ENCODE results near the gene FHOD3. TPM values are rescaled to one million over a fixed set of nuclear protein-coding genes. Genes with fewer than 3 reads are reported as not detected.

FHOD3 gene
- total and polyA plus RNA-seq, 9 of the 15 experiments (the other 6 are each of a cell fraction or from before 2014, with no cell fraction given), result 0.11 TPM; not detected in 8

GRCh38 chr18:36382854-36383253, 85.3 kb downstream of the FHOD3 start:
- H2AFZ ChIP-seq (ENCODE audit: low read depth, low read length), result no peak overlapping the region
- no peaks in the 10 kb centered on the region for H4K20me1 ChIP-seq (replicated peaks; ENCODE audit: control insufficient read depth, insufficient read depth, low read length)
- H3K27me3 ChIP-seq (ENCODE audit: control insufficient read depth in 2 of 2, insufficient read depth in 2 of 2, low read length in 2 of 2), result peaks cover 0 to 17% of the 10 kb centered on the region in 2 experiments; a peak in 2 of 5 replicates
- H3K9me3 ChIP-seq (replicated peaks; ENCODE audit: control insufficient read depth, insufficient read depth, low read depth, low read length), result no peaks in the 10 kb centered on the region
- H3K36me3 ChIP-seq (ENCODE audit: control insufficient read depth, insufficient read depth, low read length), result no peaks in the 10 kb centered on the region
- H3K27ac ChIP-seq (ENCODE audit: extremely low read depth, low read depth, low read length), result no peak overlapping the region
- H3K4me1 ChIP-seq (replicated peaks in 1 of 2; ENCODE audit: control insufficient read depth in 2 of 2, insufficient read depth in 2 of 2, low read length in 2 of 2), result no peaks in the 10 kb centered on the region
- H3K9me1 ChIP-seq (ENCODE audit: control insufficient read depth, insufficient read depth, low read length), result no peaks in the 10 kb centered on the region
- no peak for FAIRE-seq
- no peak for DNase-seq (ENCODE audit: extremely low read depth in 1 of 4, low spot score in 3 of 4)
- no peak overlapping the region for H3K9ac ChIP-seq (ENCODE audit: insufficient read depth in 1 of 2, low read depth in 2 of 2, low read length in 2 of 2)
- BruUV-seq (replicated peaks), result no TSS peak
- intact Hi-C loops (cut with micrococcal nuclease) (no loop called here), in situ Hi-C loops (cut with MboI) (no loop called here)
- ChIA-PET POLR2A (no interaction called here), CTCF (ENCODE audit: low intra/inter-chr PET ratio) (no interaction called here)
- TF ChIP-seq, protein P1, sequence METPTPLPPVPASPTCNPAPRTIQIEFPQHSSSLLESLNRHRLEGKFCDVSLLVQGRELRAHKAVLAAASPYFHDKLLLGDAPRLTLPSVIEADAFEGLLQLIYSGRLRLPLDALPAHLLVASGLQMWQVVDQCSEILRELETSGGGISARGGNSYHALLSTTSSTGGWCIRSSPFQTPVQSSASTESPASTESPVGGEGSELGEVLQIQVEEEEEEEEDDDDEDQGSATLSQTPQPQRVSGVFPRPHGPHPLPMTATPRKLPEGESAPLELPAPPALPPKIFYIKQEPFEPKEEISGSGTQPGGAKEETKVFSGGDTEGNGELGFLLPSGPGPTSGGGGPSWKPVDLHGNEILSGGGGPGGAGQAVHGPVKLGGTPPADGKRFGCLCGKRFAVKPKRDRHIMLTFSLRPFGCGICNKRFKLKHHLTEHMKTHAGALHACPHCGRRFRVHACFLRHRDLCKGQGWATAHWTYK (CRISPR knock-in tag; IDR thresholded peaks at IDR 0.05), result no peak
- TF ChIP-seq ZNF707 (CRISPR knock-in tag; conservative IDR thresholded peaks at IDR 0.05) (no peak), ZNF785 (CRISPR knock-in tag; IDR thresholded peaks at IDR 0.05) (no peak), ELF1 (tag; IDR thresholded peaks at IDR 0.05) (no peak), SRSF3 (IDR thresholded peaks at IDR 0.05; ENCODE audit: insufficient read depth, low read length) (no peak), ZNF398 (CRISPR knock-in tag; IDR thresholded peaks at IDR 0.05) (no peak), HNRNPH1 (optimal IDR thresholded peaks at IDR 0.05; ENCODE audit: low read depth, low read length) (no peak), NCOA4 (IDR thresholded peaks at IDR 0.05; ENCODE audit: partially characterized antibody) (no peak), SRSF7 (optimal IDR thresholded peaks at IDR 0.05; ENCODE audit: low read depth, low read length) (no peak), ZBTB1 (CRISPR knock-in tag; IDR thresholded peaks at IDR 0.05; ENCODE audit: borderline replicate concordance, low read depth) (no peak), ZNF696 (CRISPR knock-in tag; conservative IDR thresholded peaks at IDR 0.05) (no peak)
- TF ChIP-seq, protein P2, sequence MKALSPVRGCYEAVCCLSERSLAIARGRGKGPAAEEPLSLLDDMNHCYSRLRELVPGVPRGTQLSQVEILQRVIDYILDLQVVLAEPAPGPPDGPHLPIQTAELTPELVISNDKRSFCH (CRISPR knock-in tag; IDR thresholded peaks at IDR 0.05), result no peak
- TF ChIP-seq, protein P2 (tag; IDR thresholded peaks at IDR 0.05), result no peak
- TF ChIP-seq, protein P3, sequence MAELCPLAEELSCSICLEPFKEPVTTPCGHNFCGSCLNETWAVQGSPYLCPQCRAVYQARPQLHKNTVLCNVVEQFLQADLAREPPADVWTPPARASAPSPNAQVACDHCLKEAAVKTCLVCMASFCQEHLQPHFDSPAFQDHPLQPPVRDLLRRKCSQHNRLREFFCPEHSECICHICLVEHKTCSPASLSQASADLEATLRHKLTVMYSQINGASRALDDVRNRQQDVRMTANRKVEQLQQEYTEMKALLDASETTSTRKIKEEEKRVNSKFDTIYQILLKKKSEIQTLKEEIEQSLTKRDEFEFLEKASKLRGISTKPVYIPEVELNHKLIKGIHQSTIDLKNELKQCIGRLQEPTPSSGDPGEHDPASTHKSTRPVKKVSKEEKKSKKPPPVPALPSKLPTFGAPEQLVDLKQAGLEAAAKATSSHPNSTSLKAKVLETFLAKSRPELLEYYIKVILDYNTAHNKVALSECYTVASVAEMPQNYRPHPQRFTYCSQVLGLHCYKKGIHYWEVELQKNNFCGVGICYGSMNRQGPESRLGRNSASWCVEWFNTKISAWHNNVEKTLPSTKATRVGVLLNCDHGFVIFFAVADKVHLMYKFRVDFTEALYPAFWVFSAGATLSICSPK (IDR thresholded peaks at IDR 0.05; ENCODE audit: borderline replicate concordance), result no peak
- 1% methylated on average over 5 of the region's 5 CpGs for WGBS (ENCODE audit: insufficient coverage, low coverage, missing lambda C conversion rate)
- H3K4me2 ChIP-seq (ENCODE audit: insufficient read depth, low read length), result no peak overlapping the region
- ATAC-seq, result no peak
- no peak overlapping the region for H3K4me3 ChIP-seq
- H3K79me2 ChIP-seq (ENCODE audit: control insufficient read depth, insufficient read depth, low read length), result no peaks in the 10 kb centered on the region

All from K562 (cell line).